PC-3 (cell line): Measurements from ENCODE around the gene LIMK1. TPM values are rescaled to one million over a fixed set of nuclear protein-coding genes. Genes with fewer than 3 reads are reported as not detected.

ENCODE experiments used
- ATAC-seq: fragments of 200-7000 bp; cut with Tn5 transposase; 2 replicates; pipeline ENCODE4 v1.9.1; 2020; ENCODE audit warnings: mild to moderate bottlenecking, moderate library complexity
- BruUV-seq: library from RNA; stranded (reverse); fragments of 400-500 nt; replicated peaks from 2 replicates; lab custom pipeline; 2021; lab: Mats Ljungman, UMichigan
- CTCF ChIA-PET: fragments of 300-600 bp; sonication (Branson Sonifier 250); formaldehyde crosslinking; loops from one replicate; lab custom pipeline; 2022; ENCODE audit warnings: antibody characterized with exemption; lab: Charles Lee
- POLR2A ChIA-PET: fragments of 300-600 bp; sonication (Branson Sonifier 250); formaldehyde crosslinking; loops from one replicate; lab custom pipeline; 2022; ENCODE audit warnings: antibody characterized with exemption; ENCODE audit not compliant: unreplicated experiment; lab: Charles Lee
- DNase-seq: peaks from one replicate; pipeline ENCODE4 v3.0.0-alpha.2; 2015
- H2AFZ ChIP-seq: fragments of 300-600 bp; sonication (generic); 2 replicates; pipeline ENCODE4 v1.6.0; 2016; ENCODE audit warnings: antibody characterized with exemption, low read length
- H3F3A ChIP-seq: fragments of 300-600 bp; sonication (generic); one replicate; pipeline ENCODE4 v1.6.0; 2017; ENCODE audit warnings: antibody characterized with exemption, low read length, control low read depth, mild to moderate bottlenecking; ENCODE audit not compliant: unreplicated experiment
- H3K27ac ChIP-seq: fragments of 300-600 bp; sonication (generic); 2 replicates; pipeline ENCODE4 v1.5.1; 2016; ENCODE audit warnings: mild to moderate bottlenecking, low read length
- H3K27me3 ChIP-seq: fragments of 300-600 bp; sonication (generic); 2 replicates; pipeline ENCODE4 v1.6.1; 2016; ENCODE audit warnings: low read length, mixed read lengths
- H3K36me3 ChIP-seq: fragments of 300-600 bp; sonication (generic); 2 replicates; pipeline ENCODE4 v1.6.1; 2016; ENCODE audit warnings: low read depth, mixed run types, low read length, mixed read lengths
- H3K4me1 ChIP-seq: fragments of 300-600 bp; sonication (generic); 2 replicates; pipeline ENCODE4 v1.5.1; 2016; ENCODE audit warnings: low read length; ENCODE audit not compliant: insufficient read depth
- H3K4me2 ChIP-seq: fragments of 300-600 bp; sonication (generic); 2 replicates; pipeline ENCODE4 v1.6.0; 2016; ENCODE audit warnings: low read length
- H3K4me3 ChIP-seq: fragments of 300-600 bp; sonication (generic); 2 replicates; pipeline ENCODE4 v1.5.1; 2016; ENCODE audit warnings: mild to moderate bottlenecking, low read length, mixed read lengths
- H3K79me2 ChIP-seq: fragments of 300-600 bp; sonication (generic); 2 replicates; pipeline ENCODE4 v1.6.1; 2017; ENCODE audit warnings: low read length, mixed read lengths
- H3K9ac ChIP-seq: fragments of 300-600 bp; sonication (generic); 2 replicates; pipeline ENCODE4 v1.6.0; 2016; ENCODE audit warnings: mild to moderate bottlenecking, low read length
- H3K9me2 ChIP-seq: fragments of 300-600 bp; sonication (generic); replicated peaks from 2 replicates; pipeline ENCODE4 v1.6.1; 2016; ENCODE audit warnings: mixed run types, low read length, mixed read lengths
- H3K9me3 ChIP-seq: fragments of 300-600 bp; sonication (generic); 2 replicates; pipeline ENCODE4 v1.6.1; 2016; ENCODE audit warnings: low read length, mixed read lengths
- H4K20me1 ChIP-seq: fragments of 300-600 bp; sonication (generic); 2 replicates; pipeline ENCODE4 v1.6.1; 2016; ENCODE audit warnings: low read length, mixed read lengths
- CTCF ChIP-seq: fragments of 300-600 bp; sonication (generic); conservative IDR thresholded peaks from 2 replicates; pipeline ENCODE4 v1.5.1; 2017; ENCODE audit warnings: antibody characterized with exemption, low read depth, mild to moderate bottlenecking, low read length
- EZH2 ChIP-seq: fragments of 300-600 bp; sonication (generic); IDR thresholded peaks from one replicate; pipeline ENCODE4 v1.6.1; 2017; ENCODE audit warnings: antibody characterized with exemption, mild to moderate bottlenecking, low read length; ENCODE audit not compliant: unreplicated experiment
- EZH2phosphoT487 ChIP-seq: fragments of 300-600 bp; sonication (generic); IDR thresholded peaks from 2 replicates; pipeline ENCODE4 v1.6.1; 2018; ENCODE audit warnings: mild to moderate bottlenecking, antibody characterized with exemption, low read length, borderline replicate concordance
- intact Hi-C: fragments of 100-400 bp; cut with micrococcal nuclease; formaldehyde crosslinking; loops from 2 replicates; pipeline ENCODE4 v1.9.0; 2023
- total RNA-seq: library from RNA; depleted of rRNA; stranded (reverse); fragments of >200 nt; gene quantifications from 2 replicates; pipeline ENCODE4 v1.2.3, GENCODE V29; 2014

LIMK1 gene
- total RNA-seq, 1 experiment from 2014 or later, result 40.3 TPM

GRCh38 chr7:74063223-74063641, 20.4 kb upstream of the LIMK1 start:
- Histone ChIP-seq H3K27me3 (no peaks in the 10 kb centered on the region), H3K36me3 (no peaks in the 10 kb centered on the region), H3K9me2 (no peaks in the 10 kb centered on the region), H3K4me3 (no peak overlapping the region), H3K4me2 (no peak overlapping the region), H3K4me1 (peaks cover 18% of the 10 kb centered on the region), H3F3A (no peaks in the 10 kb centered on the region), H2AFZ (no peak overlapping the region), H3K9me3 (no peaks in the 10 kb centered on the region), H4K20me1 (no peaks in the 10 kb centered on the region), H3K9ac (no peak overlapping the region), H3K27ac (no peak overlapping the region), H3K79me2 (no peaks in the 10 kb centered on the region)
- TF ChIP-seq CTCF (no peak), EZH2 (no peak), EZH2phosphoT487 (no peak)
- BruUV-seq, result no TSS peak
- POLR2A ChIA-PET, result no interaction called here
- ATAC-seq, result no peak
- CTCF ChIA-PET, result no interaction called here
- intact Hi-C loops, result no loop called here
- no peak for DNase-seq

- Histone ChIP-seq H3K9ac (no peak overlapping the region), H2AFZ (no peak overlapping the region), H4K20me1 (no peaks in the 10 kb centered on the region), H3K9me3 (no peaks in the 10 kb centered on the region), H3K27me3 (no peaks in the 10 kb centered on the region), H3K36me3 (no peaks in the 10 kb centered on the region), H3K4me2 (no peak overlapping the region), H3K27ac (no peak overlapping the region), H3K4me3 (no peak overlapping the region), H3K4me1 (peaks cover 18% of the 10 kb centered on the region), H3K9me2 (no peaks in the 10 kb centered on the region), H3F3A (no peaks in the 10 kb centered on the region), H3K79me2 (no peaks in the 10 kb centered on the region)
- TF ChIP-seq EZH2 (no peak), EZH2phosphoT487 (no peak), CTCF (no peak)
- POLR2A ChIA-PET, result interaction anchor here (1.1 kb wide), 1 partner anchor 109 kb away, joined by 6 read pairs; no protein-coding TSS in a partner anchor
- CTCF ChIA-PET, result no interaction called here
- ATAC-seq (no peak), DNase-seq (no peak)
- no TSS peak for BruUV-seq
- intact Hi-C loops, result no loop called here
These were observed 20.0 kb upstream of the LIMK1 start for GRCh38 chr7:74063646-74064045.

- no peaks in the 10 kb centered on the region for H3K36me3 ChIP-seq
- H3K27me3 ChIP-seq, result no peaks in the 10 kb centered on the region
- no peak for DNase-seq
- no peak overlapping the region for H3K4me2 ChIP-seq
- ChIA-PET CTCF (interaction anchor here (0.7 kb wide), 2 partner anchors 67 to 109 kb away, joined by 3 to 5 read pairs; partner anchors contain the start of gene EIF4H), POLR2A (interaction anchor here (1.1 kb wide), 1 partner anchor 108 kb away, joined by 6 read pairs; no protein-coding TSS in a partner anchor)
- H3K9ac ChIP-seq, result no peak overlapping the region
- peaks cover 14% of the 10 kb centered on the region for H3K4me1 ChIP-seq
- no peaks in the 10 kb centered on the region for H3K9me3 ChIP-seq
- intact Hi-C loops, result loop anchor here (5.0 kb wide), 1 partner anchor 118 kb away; no protein-coding TSS in a partner anchor
- no peak overlapping the region for H3K4me3 ChIP-seq
- no peak for ATAC-seq
- no peak overlapping the region for H2AFZ ChIP-seq
- no peaks in the 10 kb centered on the region for H3F3A ChIP-seq
- H4K20me1 ChIP-seq, result no peaks in the 10 kb centered on the region
- H3K9me2 ChIP-seq, result no peaks in the 10 kb centered on the region
- TF ChIP-seq EZH2, result no peak
- no peak for TF ChIP-seq CTCF
- TF ChIP-seq EZH2phosphoT487, result no peak
- no peaks in the 10 kb centered on the region for H3K79me2 ChIP-seq
- no TSS peak for BruUV-seq
- H3K27ac ChIP-seq, result no peak overlapping the region
These were observed 18.9 kb upstream of the LIMK1 start for GRCh38 chr7:74064696-74065095.
